B cell (primary cell): ENCODE results near the gene HEBP2. TPM values are rescaled to one million over a fixed set of nuclear protein-coding genes. Genes with fewer than 3 reads are reported as not detected.

Experiments used
- ATAC-seq: fragments of 200-7000 bp; cut with Tn5 transposase; one replicate; pipeline ENCODE4 v1.10.0; 2021; ENCODE audit warnings: low read depth, mild to moderate bottlenecking, moderate number of reproducible peaks, moderate library complexity
- CTCF ChIA-PET: fragments of 350-600 bp; sonication (Branson Sonifier 250); formaldehyde crosslinking; loops from one replicate; lab custom pipeline; 2021; ENCODE audit warnings: antibody characterized with exemption, inconsistent platforms; lab: Charles Lee
- POLR2A ChIA-PET: fragments of 350-600 bp; sonication (Branson Sonifier 250); formaldehyde crosslinking; loops from one replicate; lab custom pipeline; 2021; ENCODE audit warnings: antibody characterized with exemption; lab: Charles Lee
- DNase-seq: peaks from one replicate; pipeline ENCODE4 v3.0.0; 2013
- H2AFZ ChIP-seq: 2 replicates; pipeline ENCODE4 v1.6.1; 2012; ENCODE audit warnings: mild to moderate bottlenecking, low read depth, low read length; ENCODE audit not compliant: insufficient read depth, poor library complexity, severe bottlenecking
- H3K27ac ChIP-seq, 2 donors: 1 replicate in 1 of 2; 2 replicates in 1 of 2; pipeline ENCODE4 v1.5.1; 2012 to 2013; ENCODE audit warnings: low read length in 2 of 2, mild to moderate bottlenecking in 2 of 2, moderate library complexity in 1 of 2
- H3K27me3 ChIP-seq, 4 experiments: fragments of 200-600 bp in 1 of 4; sonication (generic) in 1 of 4; replicated peaks in 1 of 4; 1 replicate in 2 of 4; 2 replicates in 2 of 4; pipeline versions ENCODE4 v1.6.1 to v1.7.0; 2013 to 2016; ENCODE audit warnings: low read length in 3 of 4, mild to moderate bottlenecking in 2 of 4, mixed read lengths in 1 of 4, moderate library complexity in 1 of 4; ENCODE audit not compliant: insufficient read depth in 4 of 4, control insufficient read depth in 3 of 4; ENCODE audit errors: control extremely low read depth in 1 of 4
- H3K36me3 ChIP-seq, 2 experiments: replicated peaks in 1 of 2; 1 replicate in 1 of 2; 2 replicates in 1 of 2; pipeline versions ENCODE4 v1.6.1 to v1.7.1; 2013; ENCODE audit warnings: low read length in 1 of 2; ENCODE audit not compliant: insufficient read depth in 2 of 2, control insufficient read depth in 1 of 2; ENCODE audit errors: control extremely low read depth in 1 of 2, extremely low read depth in 1 of 2
- H3K4me1 ChIP-seq, 2 donors: fragments of 200-600 bp in 1 of 2; sonication (generic) in 1 of 2; 1 replicate in 1 of 2; 2 replicates in 1 of 2; pipeline versions ENCODE4 v1.5.1 to v1.6.1; 2013 to 2017; ENCODE audit warnings: low read length in 2 of 2; ENCODE audit not compliant: control insufficient read depth in 2 of 2, insufficient read depth in 2 of 2
- H3K4me2 ChIP-seq: replicated peaks from 2 replicates; pipeline ENCODE3; 2012; ENCODE audit warnings: mild to moderate bottlenecking, low read depth, low read length; ENCODE audit not compliant: poor library complexity, severe bottlenecking
- H3K4me3 ChIP-seq, 5 experiments: fragments of 200-600 bp in 1 of 5; sonication (generic) in 1 of 5; 1 replicate in 3 of 5; 2 replicates in 2 of 5; pipeline versions ENCODE4 v1.5.1 to v1.7.0; 2011 to 2016; ENCODE audit warnings: low read length in 4 of 5, mild to moderate bottlenecking in 4 of 5, low read depth in 2 of 5, control low read depth in 1 of 5, moderate library complexity in 1 of 5; ENCODE audit not compliant: insufficient read depth in 1 of 5; ENCODE audit errors: control extremely low read depth in 1 of 5, extremely low read depth in 1 of 5
- H3K79me2 ChIP-seq: fragments of 200-600 bp; sonication (generic); one replicate; pipeline ENCODE4 v1.6.0; 2016; ENCODE audit warnings: low read length; ENCODE audit not compliant: control insufficient read depth, insufficient read depth
- H3K9ac ChIP-seq: fragments of 200-600 bp; sonication (generic); 2 replicates; pipeline ENCODE4 v1.6.1; 2017; ENCODE audit warnings: mild to moderate bottlenecking, low read length, moderate library complexity
- H3K9me3 ChIP-seq, 3 donors: one replicate each; pipeline versions ENCODE4 v1.6.1 to v1.7.1; 2013; ENCODE audit warnings: low read length in 2 of 3; ENCODE audit not compliant: control insufficient read depth in 2 of 3, insufficient read depth in 1 of 3; ENCODE audit errors: control extremely low read depth in 1 of 3
- H4K20me1 ChIP-seq: 2 replicates; pipeline ENCODE4 v1.6.0; 2012; ENCODE audit warnings: mild to moderate bottlenecking, low read length; ENCODE audit not compliant: insufficient read depth, control insufficient read depth, poor library complexity, severe bottlenecking
- H3K27ac Mint-ChIP-seq: one replicate; pipeline ENCODE4 v1.8.0; 2021; ENCODE audit warnings: mixed read lengths
- H3K27me3 Mint-ChIP-seq: one replicate; pipeline ENCODE4 v1.8.0; 2021; ENCODE audit warnings: mixed read lengths
- H3K4me1 Mint-ChIP-seq: one replicate; pipeline ENCODE4 v1.8.0; 2021; ENCODE audit warnings: mixed read lengths
- H3K4me3 Mint-ChIP-seq: one replicate; pipeline ENCODE4 v1.8.0; 2021; ENCODE audit warnings: mixed read lengths
- H3K9me3 Mint-ChIP-seq: one replicate; pipeline ENCODE4 v1.8.0; 2022; ENCODE audit warnings: mixed read lengths; ENCODE audit not compliant: insufficient read depth
- EZH2 ChIP-seq: IDR thresholded peaks from 2 replicates; pipeline ENCODE4 v1.6.1; 2012; ENCODE audit warnings: borderline replicate concordance, low read depth, mild to moderate bottlenecking, moderate library complexity, low read length; ENCODE audit not compliant: insufficient read depth, poor library complexity, severe bottlenecking
- WGBS: methylation state at CpG from one replicate; pipeline ENCODE4 v1.1.5; 2013; ENCODE audit warnings: missing lambda C conversion rate; ENCODE audit not compliant: insufficient coverage; 5-methylcytosine and 5-hydroxymethylcytosine counted together
- intact Hi-C: fragments of 100-400 bp; cut with micrococcal nuclease; formaldehyde crosslinking; loops from one replicate; pipeline ENCODE4 v1.10.0; 2022
- polyA plus RNA-seq: library from polyadenylated mRNA; depleted of rRNA; stranded (reverse); fragments of >200 nt; gene quantifications from 2 replicates; pipeline ENCODE4 v1.2.3, GENCODE V29; 2012
- total RNA-seq, 2 donors: library from RNA; stranded (reverse); fragments of 120-200 nt in 1 of 2; gene quantifications; 1 replicate in 1 of 2; 2 replicates in 1 of 2; pipeline versions ENCODE4 v1.2.3 to v1.2.4, GENCODE V29; 2013 to 2022
- TF ChIP-seq, protein P1 (sequence below): fragments of 200-600 bp; IDR thresholded peaks from one replicate; pipeline ENCODE4 v1.8.0; 2022; ENCODE audit warnings: antibody characterized with exemption, mild to moderate bottlenecking

HEBP2 gene
- total and polyA plus RNA-seq, 2 donors (not counting 1 experiment from before 2014, with no cell fraction given), result 12.4 to 35.1 TPM

DNA sequence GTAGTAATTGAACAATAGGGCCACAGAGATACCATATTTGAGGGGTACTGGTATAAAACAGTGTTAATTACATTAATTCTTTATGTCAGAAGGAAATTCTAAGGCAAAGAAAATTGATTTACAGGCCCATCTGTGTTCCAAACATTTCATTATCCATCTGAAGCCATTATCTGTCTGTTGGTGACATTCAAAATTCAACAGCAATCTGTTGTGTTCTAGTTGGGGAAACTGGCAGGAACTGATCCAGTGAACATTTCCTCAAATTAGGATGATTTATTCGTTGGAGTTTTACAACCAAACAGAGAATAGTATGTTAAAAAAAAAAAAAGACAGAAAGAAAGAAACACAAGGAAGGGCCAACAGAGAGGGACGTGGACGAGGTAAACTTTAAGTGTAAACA, 30.1 kb downstream of the HEBP2 start:
- WGBS, result no CpG with 5 or more reads among the region's 3 CpGs
- no peak overlapping the region for H2AFZ ChIP-seq
- ATAC-seq, result no peak
- Mint-ChIP-seq H3K4me3 (no peak overlapping the region), H3K27me3 (peaks cover 8% of the 10 kb centered on the region), H3K27ac (no peak overlapping the region), H3K9me3 (no peaks in the 10 kb centered on the region), H3K4me1 (peaks cover 8% of the 10 kb centered on the region)
- TF ChIP-seq, protein P1, sequence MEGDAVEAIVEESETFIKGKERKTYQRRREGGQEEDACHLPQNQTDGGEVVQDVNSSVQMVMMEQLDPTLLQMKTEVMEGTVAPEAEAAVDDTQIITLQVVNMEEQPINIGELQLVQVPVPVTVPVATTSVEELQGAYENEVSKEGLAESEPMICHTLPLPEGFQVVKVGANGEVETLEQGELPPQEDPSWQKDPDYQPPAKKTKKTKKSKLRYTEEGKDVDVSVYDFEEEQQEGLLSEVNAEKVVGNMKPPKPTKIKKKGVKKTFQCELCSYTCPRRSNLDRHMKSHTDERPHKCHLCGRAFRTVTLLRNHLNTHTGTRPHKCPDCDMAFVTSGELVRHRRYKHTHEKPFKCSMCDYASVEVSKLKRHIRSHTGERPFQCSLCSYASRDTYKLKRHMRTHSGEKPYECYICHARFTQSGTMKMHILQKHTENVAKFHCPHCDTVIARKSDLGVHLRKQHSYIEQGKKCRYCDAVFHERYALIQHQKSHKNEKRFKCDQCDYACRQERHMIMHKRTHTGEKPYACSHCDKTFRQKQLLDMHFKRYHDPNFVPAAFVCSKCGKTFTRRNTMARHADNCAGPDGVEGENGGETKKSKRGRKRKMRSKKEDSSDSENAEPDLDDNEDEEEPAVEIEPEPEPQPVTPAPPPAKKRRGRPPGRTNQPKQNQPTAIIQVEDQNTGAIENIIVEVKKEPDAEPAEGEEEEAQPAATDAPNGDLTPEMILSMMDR, result no peak
- TF ChIP-seq EZH2, result no peak
- ChIA-PET CTCF (interaction anchor here (10.6 kb wide), 1 partner anchor 84 kb away, joined by 127 read pairs; no protein-coding TSS in a partner anchor), POLR2A (no interaction called here)
- no peaks in the 10 kb centered on the region for H3K79me2 ChIP-seq
- H3K4me1 ChIP-seq, result peaks cover 0 to 4% of the 10 kb centered on the region in 2 donors
- H3K9ac ChIP-seq, result no peak overlapping the region
- no peak overlapping the region for H3K4me3 ChIP-seq
- no peaks in the 10 kb centered on the region for H3K36me3 ChIP-seq
- no peaks in the 10 kb centered on the region for H3K9me3 ChIP-seq
- DNase-seq, result no peak
- no peak overlapping the region for H3K27ac ChIP-seq
- no peak overlapping the region for H3K4me2 ChIP-seq
- no peaks in the 10 kb centered on the region for H4K20me1 ChIP-seq
- intact Hi-C loops, result no loop called here
- H3K27me3 ChIP-seq, result peaks cover 0 to 4% (median 0%) of the 10 kb centered on the region in 4 experiments

DNA sequence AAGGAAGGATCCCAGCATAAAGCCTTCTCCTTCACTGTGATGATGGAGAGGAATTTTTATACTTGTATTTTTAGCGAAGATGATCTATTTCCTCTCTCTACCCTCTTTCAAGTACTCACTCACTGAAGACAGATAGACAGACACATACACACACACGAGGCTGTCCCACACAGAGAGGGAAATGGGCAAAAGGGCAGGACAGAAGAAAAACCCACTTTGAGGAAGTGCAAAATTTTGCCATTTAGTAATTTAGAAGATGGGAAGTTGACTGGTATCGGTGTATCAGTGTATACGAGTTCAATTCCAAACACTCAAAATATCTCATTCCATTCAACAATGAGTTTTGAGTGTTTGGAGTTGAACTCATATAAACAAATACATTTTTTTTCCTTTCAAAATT, 30.9 kb downstream of the HEBP2 start:
- Histone ChIP-seq H3K36me3 (no peaks in the 10 kb centered on the region), H4K20me1 (no peaks in the 10 kb centered on the region), H3K27ac (no peak overlapping the region), H3K79me2 (no peaks in the 10 kb centered on the region), H3K4me1 (peaks cover 0 to 4% of the 10 kb centered on the region in 2 donors), H3K9me3 (no peaks in the 10 kb centered on the region), H3K4me3 (no peak overlapping the region), H3K9ac (no peak overlapping the region), H3K27me3 (peaks cover 0 to 4% (median 0%) of the 10 kb centered on the region in 4 experiments), H2AFZ (no peak overlapping the region), H3K4me2 (no peak overlapping the region)
- Mint-ChIP-seq H3K4me3 (no peak overlapping the region), H3K4me1 (peaks cover 8% of the 10 kb centered on the region), H3K27me3 (peaks cover 2% of the 10 kb centered on the region), H3K27ac (no peak overlapping the region), H3K9me3 (no peaks in the 10 kb centered on the region)
- TF ChIP-seq, protein P1, result no peak
- no peak for TF ChIP-seq EZH2
- DNase-seq (no peak), ATAC-seq (no peak)
- ChIA-PET CTCF (interaction anchor here (0.7 to 10.6 kb wide), 2 partner anchors 82 to 83 kb away, joined by 3 to 127 read pairs; no protein-coding TSS in a partner anchor), POLR2A (no interaction called here)
- WGBS, result no CpG with 5 or more reads among the region's 4 CpGs
- intact Hi-C loops, result no loop called here
